IPS-15b (cell line): ENCODE measurements around the gene PRSS56.
"Not testable (repeated sequence)": the region's sequence is repeated elsewhere in the genome, so short reads cannot be mapped to it uniquely, and the experiment has no call there.

Source experiments
- H3K27me3 ChIP-seq: one replicate; pipeline ENCODE4 v1.6.1; 2013; ENCODE audit warnings: low read length; ENCODE audit not compliant: control insufficient read depth, insufficient read depth
- H3K36me3 ChIP-seq: one replicate; pipeline ENCODE4 v1.6.1; 2013; ENCODE audit warnings: low read length; ENCODE audit not compliant: control insufficient read depth, insufficient read depth
- H3K4me1 ChIP-seq: one replicate; pipeline ENCODE4 v1.6.1; 2013; ENCODE audit warnings: mild to moderate bottlenecking, low read length; ENCODE audit not compliant: control insufficient read depth, insufficient read depth
- H3K4me3 ChIP-seq: one replicate; pipeline ENCODE4 v1.5.1; 2013; ENCODE audit warnings: low read depth, low read length
- H3K9ac ChIP-seq: one replicate; pipeline ENCODE4 v1.6.1; 2013; ENCODE audit warnings: low read depth, mild to moderate bottlenecking, low read length
- H3K9me3 ChIP-seq: one replicate; pipeline ENCODE4 v1.6.1; 2013; ENCODE audit warnings: mild to moderate bottlenecking, low read length; ENCODE audit not compliant: control insufficient read depth, insufficient read depth

PRSS56 gene

DNA sequence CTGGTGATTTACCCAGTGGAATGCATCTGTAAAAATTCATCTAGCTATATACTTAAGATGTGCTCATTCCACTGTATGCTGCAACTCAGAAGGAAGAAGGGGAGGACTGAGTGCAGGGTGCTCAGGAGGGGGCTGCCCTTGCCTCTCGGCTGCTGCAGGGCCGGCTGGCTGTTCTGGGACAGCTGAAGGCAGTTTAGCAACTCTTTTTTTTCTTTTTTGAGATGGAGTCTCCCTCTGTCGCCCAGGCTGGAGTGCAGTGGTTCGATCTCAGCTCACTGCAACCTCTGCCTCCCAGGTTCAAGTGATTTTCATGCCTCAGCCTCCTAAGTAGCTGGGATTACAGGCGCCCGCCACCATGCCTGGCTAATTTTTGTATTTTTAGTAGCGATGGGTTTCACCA, 12.6 kb downstream of the PRSS56 start:
- not testable (repeated sequence) for H3K9me3 ChIP-seq, H3K4me1 ChIP-seq, H3K9ac ChIP-seq, H3K27me3 ChIP-seq, H3K4me3 ChIP-seq, H3K36me3 ChIP-seq

- Histone ChIP-seq H3K36me3 (no peaks in the 10 kb centered on the region), H3K9me3 (no peaks in the 10 kb centered on the region), H3K9ac (no peak overlapping the region), H3K4me3 (no peak overlapping the region), H3K4me1 (peaks cover 5% of the 10 kb centered on the region), H3K27me3 (no peaks in the 10 kb centered on the region)
Measured at GRCh38 chr2:232533944-232534710, 13.9 kb downstream of the PRSS56 start.

- H3K27me3 ChIP-seq: no peaks in the 10 kb centered on the region
- no peak overlapping the region for H3K4me3 ChIP-seq
- no peaks in the 10 kb centered on the region for H3K9me3 ChIP-seq
- H3K36me3 ChIP-seq: no peaks in the 10 kb centered on the region
- no peak overlapping the region for H3K9ac ChIP-seq
- peaks cover 7% of the 10 kb centered on the region for H3K4me1 ChIP-seq
Measured at GRCh38 chr2:232534940-232535651, 14.9 kb downstream of the PRSS56 start.

DNA sequence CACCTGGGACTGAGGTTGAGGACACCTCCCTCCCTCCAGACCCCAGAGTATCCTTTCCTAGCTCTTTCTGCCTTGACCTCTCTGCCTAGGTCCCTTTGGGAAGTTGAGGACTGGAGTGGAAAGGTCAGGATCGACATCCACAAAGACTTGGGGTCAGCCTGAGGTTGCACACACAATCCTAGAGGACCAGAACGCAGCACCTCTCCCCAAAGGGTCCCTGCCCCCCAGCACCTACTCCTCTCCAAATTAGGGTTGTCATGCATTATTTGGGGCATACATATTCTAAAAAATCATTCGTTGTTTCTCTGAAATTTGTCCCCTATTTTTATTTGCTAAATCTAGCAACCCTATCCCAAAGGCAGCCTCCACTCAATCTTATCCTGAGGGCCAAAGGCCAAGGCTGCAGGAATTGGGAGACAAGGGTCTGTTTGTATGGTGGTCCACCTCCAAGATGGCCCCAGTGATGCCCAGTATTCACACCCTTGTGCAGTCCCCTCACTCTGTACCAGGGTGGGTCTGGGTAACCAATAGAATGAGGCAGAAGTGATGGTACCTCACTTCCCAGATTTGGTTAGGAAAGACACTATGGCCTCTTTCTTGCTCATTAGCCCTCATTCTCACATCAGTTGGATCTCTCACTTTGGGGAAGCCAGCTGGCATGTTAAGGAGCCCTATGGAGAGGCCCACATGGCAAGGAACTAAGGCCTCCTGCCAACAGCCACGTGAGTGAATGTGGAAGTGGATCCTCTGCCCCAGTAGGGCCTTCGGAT, 15.8 kb downstream of the PRSS56 start:
- Histone ChIP-seq H3K9ac (no peak overlapping the region), H3K36me3 (no peaks in the 10 kb centered on the region), H3K4me3 (no peak overlapping the region), H3K4me1 (peaks cover 7% of the 10 kb centered on the region), H3K9me3 (no peaks in the 10 kb centered on the region), H3K27me3 (no peaks in the 10 kb centered on the region)

- H3K9me3 ChIP-seq: no peaks in the 10 kb centered on the region
- no peaks in the 10 kb centered on the region for H3K36me3 ChIP-seq
- H3K27me3 ChIP-seq: no peaks in the 10 kb centered on the region
- H3K4me1 ChIP-seq: peaks cover 7% of the 10 kb centered on the region
- H3K9ac ChIP-seq: no peak overlapping the region
- H3K4me3 ChIP-seq: no peak overlapping the region
Measured at GRCh38 chr2:232537079-232537478, 16.9 kb downstream of the PRSS56 start.

DNA sequence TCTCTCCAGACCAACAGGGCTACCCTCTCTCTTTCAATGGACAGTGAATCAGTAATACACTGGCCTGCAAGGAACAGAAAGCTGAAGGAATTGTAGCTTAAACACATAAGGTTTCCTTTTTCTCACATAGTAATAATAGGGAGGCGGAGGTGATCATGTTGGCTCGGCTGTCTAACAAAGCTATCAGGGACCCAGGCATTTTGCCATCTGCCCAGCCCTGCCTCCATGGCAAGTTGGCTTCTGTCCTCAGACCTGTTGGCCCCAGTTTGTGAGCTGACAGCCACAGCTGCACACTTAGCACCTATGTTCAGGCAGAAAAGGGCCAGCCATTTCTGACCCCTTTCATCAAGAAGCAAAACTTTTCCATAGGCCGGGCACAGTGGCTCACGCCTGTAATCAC, 17.3 kb downstream of the PRSS56 start:
- H3K9ac ChIP-seq: no peak overlapping the region
- no peak overlapping the region for H3K4me3 ChIP-seq
- H3K36me3 ChIP-seq: no peaks in the 10 kb centered on the region
- no peaks in the 10 kb centered on the region for H3K27me3 ChIP-seq
- H3K4me1 ChIP-seq: peaks cover 7% of the 10 kb centered on the region
- H3K9me3 ChIP-seq: no peaks in the 10 kb centered on the region

GRCh38 chr2:232538671-232539070, 18.5 kb downstream of the PRSS56 start:
- H3K4me1 ChIP-seq: peaks cover 7% of the 10 kb centered on the region
- H3K9me3 ChIP-seq: no peaks in the 10 kb centered on the region
- H3K9ac ChIP-seq: no peak overlapping the region
- H3K36me3 ChIP-seq: no peaks in the 10 kb centered on the region
- H3K4me3 ChIP-seq: no peak overlapping the region
- H3K27me3 ChIP-seq: no peaks in the 10 kb centered on the region

- H3K9ac ChIP-seq: no peak within 1 kb of the TSS
- no peaks in the 10 kb centered on the region for H3K27me3 ChIP-seq
- no peaks in the 10 kb centered on the region for H3K36me3 ChIP-seq
- peaks cover 7% of the 10 kb centered on the region for H3K4me1 ChIP-seq
- no peak within 1 kb of the TSS for H3K4me3 ChIP-seq
- no peaks in the 10 kb centered on the region for H3K9me3 ChIP-seq
Measured at GRCh38 chr2:232539298-232540231, 19.4 kb downstream of the PRSS56 start, which contains the start of gene CHRNG. TSS of gene CHRNG (plus strand) at chr2:232539692. CDS start at chr2:232539748, 56 bp downstream.

GRCh38 chr2:232540441-232541041, 20.4 kb downstream of the PRSS56 start:
- Histone ChIP-seq H3K27me3 (no peaks in the 10 kb centered on the region), H3K36me3 (peaks cover 2% of the 10 kb centered on the region), H3K9me3 (no peaks in the 10 kb centered on the region), H3K4me3 (no peak overlapping the region), H3K4me1 (peaks cover 7% of the 10 kb centered on the region), H3K9ac (no peak overlapping the region)

DNA sequence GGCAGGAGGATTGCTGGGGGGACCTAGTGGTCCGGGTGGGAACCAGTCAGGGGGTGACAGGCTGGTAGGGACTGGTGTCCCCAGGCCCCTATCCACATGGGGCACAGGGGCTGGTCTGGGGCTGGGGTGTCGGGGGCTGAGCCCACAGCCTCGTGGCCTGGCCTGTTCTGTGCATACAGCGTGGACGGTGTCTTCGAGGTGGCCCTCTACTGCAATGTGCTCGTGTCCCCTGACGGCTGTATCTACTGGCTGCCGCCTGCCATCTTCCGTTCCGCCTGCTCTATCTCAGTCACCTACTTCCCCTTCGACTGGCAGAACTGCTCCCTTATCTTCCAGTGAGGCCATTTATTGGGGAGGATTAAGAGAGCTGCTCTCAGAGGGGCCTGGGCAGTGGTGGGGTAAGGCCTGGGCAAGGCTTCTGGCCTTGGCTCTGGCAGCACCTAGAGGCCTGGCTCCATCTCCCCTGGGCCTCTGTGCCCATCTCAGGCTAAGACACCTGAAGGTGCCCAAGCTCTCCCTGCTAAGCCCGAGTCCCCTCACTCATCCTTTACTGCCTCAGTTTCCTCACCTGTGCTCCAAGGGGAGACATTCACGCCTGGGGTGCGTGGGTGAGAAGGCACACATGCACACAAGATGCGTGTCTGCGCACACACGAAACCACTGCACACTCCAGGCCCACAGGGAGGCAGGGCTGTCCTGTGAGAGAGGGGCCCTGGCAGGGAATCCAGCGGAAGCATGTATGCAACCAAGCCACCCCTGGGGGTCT, 21.2 kb downstream of the PRSS56 start:
- peaks cover 7% of the 10 kb centered on the region for H3K4me1 ChIP-seq
- H3K27me3 ChIP-seq: no peaks in the 10 kb centered on the region
- H3K9ac ChIP-seq: no peak overlapping the region
- H3K36me3 ChIP-seq: peaks cover 3% of the 10 kb centered on the region
- no peak overlapping the region for H3K4me3 ChIP-seq
- H3K9me3 ChIP-seq: no peaks in the 10 kb centered on the region
